AG09309 (cell line): ENCODE measurements around the gene YRDC.

Experiments used
- DNase-seq: peaks from one replicate; pipeline ENCODE4 v3.0.0-alpha.2; 2010; ENCODE audit warnings: low read depth
- H3K4me3 ChIP-seq: 2 replicates; pipeline ENCODE4 v1.5.1; 2011; ENCODE audit warnings: mild to moderate bottlenecking, low read depth, low read length, moderate library complexity; ENCODE audit not compliant: control insufficient read depth
- CTCF ChIP-seq: IDR thresholded peaks from 2 replicates; pipeline ENCODE4 v1.5.1; 2011; ENCODE audit warnings: mild to moderate bottlenecking, low read depth, low read length, inconsistent platforms; ENCODE audit not compliant: insufficient read depth, control insufficient read depth; ENCODE audit errors: missing control alignments

The YRDC gene

GRCh38 chr1:37824001-37824400 is 16.0 kb upstream of the YRDC start:
- H3K4me3 ChIP-seq: no peak overlapping the region
- TF ChIP-seq CTCF: no peak
- DNase-seq: no peak

GRCh38 chr1:37822906-37823815 is 15.2 kb upstream of the YRDC start:
- TF ChIP-seq CTCF: no peak
- DNase-seq: no peak
- H3K4me3 ChIP-seq: no peak overlapping the region

GRCh38 chr1:37821481-37821880 is 13.5 kb upstream of the YRDC start:
- no peak for TF ChIP-seq CTCF
- DNase-seq: no peak
- H3K4me3 ChIP-seq: no peak overlapping the region

- no peak overlapping the region for H3K4me3 ChIP-seq
- no peak for TF ChIP-seq CTCF
- no peak for DNase-seq
Observed at GRCh38 chr1:37817481-37817880, 9.5 kb upstream of the YRDC start.

GRCh38 chr1:37814252-37814651 is 6.2 kb upstream of the YRDC start:
- H3K4me3 ChIP-seq: no peak overlapping the region
- DNase-seq: no peak
- TF ChIP-seq CTCF: no peak

- H3K4me3 ChIP-seq: no peak overlapping the region
- no peak for TF ChIP-seq CTCF
Observed at GRCh38 chr1:37813529-37814145, 5.6 kb upstream of the YRDC start.

More at GRCh38 chr1:37813529-37814145, 5.6 kb upstream of the YRDC start:
- no peak for DNase-seq
